Activated naive CD4-positive, alpha-beta T cell treated with anti-CD3 and anti-CD28 coated beads, Interleukin-2, amount 50 U/mL, for 24 hours (primary cell): ENCODE measurements around the gene METRNL.
"Not testable (repeated sequence)": the region's sequence is repeated elsewhere in the genome, so short reads cannot be mapped to it uniquely, and the experiment has no call there.

Source experiments
- H3K27ac Mint-ChIP-seq: one replicate; pipeline ENCODE4 v1.8.0; 2021; ENCODE audit warnings: mild to moderate bottlenecking, mixed read lengths
- H3K27me3 Mint-ChIP-seq: one replicate; pipeline ENCODE4 v1.8.0; 2021; ENCODE audit warnings: mixed read lengths
- H3K36me3 Mint-ChIP-seq: one replicate; pipeline ENCODE4 v1.8.0; 2021; ENCODE audit warnings: mixed read lengths
- H3K4me1 Mint-ChIP-seq: one replicate; pipeline ENCODE4 v1.8.0; 2021; ENCODE audit warnings: mixed read lengths
- H3K4me3 Mint-ChIP-seq: one replicate; pipeline ENCODE4 v1.8.0; 2021; ENCODE audit warnings: mild to moderate bottlenecking, mixed read lengths
- H3K9me3 Mint-ChIP-seq: one replicate; pipeline ENCODE4 v1.8.0; 2021; ENCODE audit warnings: mixed read lengths

METRNL gene

DNA sequence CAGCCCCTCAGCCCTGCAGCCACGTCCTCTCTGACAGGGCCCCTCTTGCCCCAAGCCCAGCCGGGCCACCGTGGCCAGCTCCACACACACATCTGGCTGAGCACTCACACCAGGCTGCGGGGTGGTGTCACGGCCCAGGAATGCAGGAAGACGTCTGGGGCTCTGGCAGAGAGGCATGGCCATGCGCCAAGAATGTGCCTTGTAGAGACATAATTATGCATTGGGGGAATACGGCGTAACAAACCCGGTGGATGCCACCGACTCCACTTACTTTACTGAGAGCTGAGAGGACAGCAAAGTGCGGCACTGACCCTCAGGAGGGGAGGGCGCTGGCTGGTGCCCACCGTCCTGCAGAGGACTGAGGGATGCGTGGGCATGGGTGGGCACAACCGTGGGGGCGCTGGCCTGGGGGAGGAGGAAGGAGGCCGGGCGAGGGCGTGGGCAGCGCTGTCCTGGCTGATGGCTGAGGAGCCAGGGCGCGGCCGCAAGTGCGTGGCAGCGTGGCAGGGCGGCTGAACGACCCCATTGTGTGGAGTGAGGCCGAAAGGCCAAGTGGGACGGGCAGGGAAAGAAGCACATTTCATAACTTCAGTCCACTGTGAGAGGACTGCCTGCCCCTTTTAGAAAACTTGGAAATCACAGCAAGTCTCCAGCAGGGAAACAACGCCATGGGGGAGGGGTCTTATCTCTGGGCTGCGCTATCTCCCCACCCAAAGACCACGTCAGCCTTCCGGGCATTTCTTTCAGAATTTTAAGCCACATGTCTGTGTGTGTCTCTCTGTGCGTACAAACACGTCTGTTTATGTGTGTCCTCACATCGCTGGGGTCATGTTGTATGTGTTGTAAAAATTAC lies 30.6 kb downstream of the METRNL start:
- H3K27ac Mint-ChIP-seq, result no peak overlapping the region
- no peaks in the 10 kb centered on the region for H3K4me1 Mint-ChIP-seq
- no peaks in the 10 kb centered on the region for H3K9me3 Mint-ChIP-seq
- peaks cover 7% of the 10 kb centered on the region for H3K27me3 Mint-ChIP-seq
- H3K36me3 Mint-ChIP-seq, result no peaks in the 10 kb centered on the region
- no peak overlapping the region for H3K4me3 Mint-ChIP-seq

DNA sequence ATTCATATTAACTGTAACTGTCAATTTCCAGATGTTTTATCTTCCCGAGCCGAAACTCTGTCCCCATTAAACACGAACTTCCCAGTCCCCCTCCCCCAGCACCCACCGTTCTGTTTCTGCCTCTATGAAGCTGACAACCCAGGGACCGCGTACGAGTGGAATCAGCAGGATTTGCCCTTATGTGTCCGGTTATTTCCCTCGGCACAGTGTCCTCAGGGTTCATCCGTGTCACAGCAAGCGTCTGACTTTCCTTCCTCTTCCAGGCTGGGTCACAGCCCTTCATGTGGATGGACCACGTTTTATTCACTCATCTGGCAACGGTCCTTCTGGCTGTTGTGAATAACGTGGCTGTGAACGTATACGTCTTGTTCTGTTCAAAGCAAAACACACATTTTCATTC lies 31.3 kb downstream of the METRNL start:
- no peaks in the 10 kb centered on the region for H3K36me3 Mint-ChIP-seq
- peaks cover 7% of the 10 kb centered on the region for H3K27me3 Mint-ChIP-seq
- H3K4me1 Mint-ChIP-seq, result no peaks in the 10 kb centered on the region
- no peaks in the 10 kb centered on the region for H3K9me3 Mint-ChIP-seq
- no peak overlapping the region for H3K27ac Mint-ChIP-seq
- no peak overlapping the region for H3K4me3 Mint-ChIP-seq

DNA sequence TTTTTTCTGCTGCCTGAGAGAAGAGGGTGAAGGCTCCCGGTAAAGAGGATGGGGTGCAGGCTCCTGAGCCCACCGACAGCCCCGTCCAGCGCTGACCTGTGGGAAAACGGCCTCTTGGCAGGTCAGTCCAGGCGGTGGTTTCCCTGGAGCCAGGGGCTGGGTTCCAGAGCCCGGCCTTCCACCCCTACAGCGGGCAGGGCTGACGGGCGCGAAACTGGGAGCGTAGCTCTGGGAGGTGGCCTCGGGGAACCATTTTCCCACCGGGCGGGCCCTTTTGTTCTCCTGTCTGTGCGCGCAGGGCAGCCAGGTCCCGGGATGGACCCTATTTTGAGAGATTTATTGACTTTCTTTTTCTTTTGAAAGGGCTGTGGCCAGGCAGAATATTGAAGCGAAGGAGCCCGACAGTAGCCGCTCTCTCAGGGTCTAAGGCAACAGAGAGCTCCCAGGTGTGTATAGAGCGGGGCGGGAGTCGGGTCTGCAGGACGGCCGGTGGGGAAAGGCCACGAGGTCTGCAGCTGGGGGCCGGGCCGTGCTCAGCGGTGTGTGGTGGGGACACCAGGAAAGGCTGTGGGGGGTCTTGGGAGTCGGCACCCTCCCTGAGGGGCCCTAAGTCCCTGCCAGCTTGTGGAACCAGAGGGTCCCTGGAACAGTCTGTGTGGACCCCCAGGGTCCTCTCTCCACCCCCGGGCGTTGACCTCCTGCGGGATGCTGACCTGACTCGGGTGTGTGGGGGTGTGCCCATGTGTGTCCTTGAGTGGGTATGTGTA lies 32.3 kb downstream of the METRNL start:
- Mint-ChIP-seq H3K4me3 (no peak overlapping the region), H3K27ac (no peak overlapping the region), H3K27me3 (peaks cover 7% of the 10 kb centered on the region), H3K4me1 (no peaks in the 10 kb centered on the region), H3K9me3 (no peaks in the 10 kb centered on the region), H3K36me3 (no peaks in the 10 kb centered on the region)

DNA sequence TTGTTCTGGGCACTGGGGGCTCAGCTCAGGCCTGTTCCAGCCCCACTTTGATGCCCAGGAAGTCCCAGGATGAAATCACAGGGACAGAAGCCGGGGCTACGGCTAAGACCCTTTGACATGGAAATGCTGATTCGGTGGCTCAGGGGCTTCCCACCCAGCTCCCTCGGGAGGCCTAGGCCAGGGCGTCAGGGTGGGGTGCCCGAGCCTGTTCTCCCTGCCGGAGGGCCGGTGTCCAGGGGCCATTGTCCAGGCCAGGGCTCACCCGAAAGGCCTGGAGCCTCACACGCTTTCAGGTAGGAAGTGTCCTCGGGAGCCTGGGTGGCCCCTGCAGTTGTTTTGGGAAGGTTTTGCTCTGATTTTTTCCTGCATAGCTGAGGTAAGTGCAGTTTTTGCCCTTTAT lies 34.0 kb downstream of the METRNL start:
- Mint-ChIP-seq H3K27me3 (peaks cover 1% of the 10 kb centered on the region), H3K27ac (no peak overlapping the region), H3K9me3 (no peaks in the 10 kb centered on the region)

DNA sequence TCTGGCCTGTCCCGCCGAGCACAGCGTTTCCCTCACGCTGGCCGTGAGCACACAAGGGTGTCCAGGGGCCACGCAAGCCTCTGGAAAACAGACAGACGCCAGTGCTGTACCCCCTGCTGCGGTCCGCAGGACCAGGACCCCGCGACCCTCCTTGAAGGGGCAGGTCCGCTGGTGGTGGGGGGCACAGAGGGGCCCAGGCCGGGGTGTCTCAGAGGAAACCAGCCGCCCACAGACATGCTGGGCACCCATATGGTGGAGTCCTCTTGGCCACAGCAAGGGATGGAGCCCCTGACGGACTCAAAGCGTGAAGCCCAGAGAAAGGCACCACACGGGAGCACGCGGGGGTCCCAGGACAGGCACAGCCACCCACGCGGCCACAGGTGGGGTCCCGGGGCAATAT lies 34.4 kb downstream of the METRNL start:
- peaks cover 3% of the 10 kb centered on the region for H3K27me3 Mint-ChIP-seq
- no peaks in the 10 kb centered on the region for H3K9me3 Mint-ChIP-seq
- H3K4me1 Mint-ChIP-seq, result peaks cover 2% of the 10 kb centered on the region
- H3K4me3 Mint-ChIP-seq, result no peak overlapping the region
- H3K27ac Mint-ChIP-seq, result no peak overlapping the region
- no peaks in the 10 kb centered on the region for H3K36me3 Mint-ChIP-seq

More for the DNA sequence above, 34.0 kb downstream of the METRNL start:
- no peak overlapping the region for H3K4me3 Mint-ChIP-seq
- H3K36me3 Mint-ChIP-seq, result no peaks in the 10 kb centered on the region
- no peaks in the 10 kb centered on the region for H3K4me1 Mint-ChIP-seq

DNA sequence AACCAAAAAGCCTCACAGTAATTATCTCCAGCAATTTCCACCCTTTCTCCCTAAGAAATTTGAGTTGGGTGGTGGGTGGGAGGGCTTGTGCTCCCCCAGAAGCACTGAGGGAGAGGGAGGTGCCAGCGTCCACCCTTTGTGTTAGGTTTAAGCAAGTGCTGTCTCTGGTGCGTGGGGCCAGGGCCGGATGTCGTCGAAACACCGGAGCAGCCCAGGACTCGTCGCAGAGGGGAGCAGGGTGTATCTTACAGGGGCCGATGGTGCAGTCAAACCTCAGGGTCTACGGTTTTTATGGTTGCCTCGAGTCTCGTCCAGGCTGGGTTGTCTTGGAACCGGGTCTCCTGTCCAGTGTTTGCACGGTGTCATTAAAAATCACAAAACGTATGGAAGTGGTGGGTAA lies 35.3 kb downstream of the METRNL start:
- no peaks in the 10 kb centered on the region for H3K36me3 Mint-ChIP-seq
- H3K27ac Mint-ChIP-seq, result no peak overlapping the region
- H3K9me3 Mint-ChIP-seq, result no peaks in the 10 kb centered on the region
- peaks cover 6% of the 10 kb centered on the region for H3K27me3 Mint-ChIP-seq
- H3K4me3 Mint-ChIP-seq, result no peak overlapping the region
- H3K4me1 Mint-ChIP-seq, result peaks cover 7% of the 10 kb centered on the region

DNA sequence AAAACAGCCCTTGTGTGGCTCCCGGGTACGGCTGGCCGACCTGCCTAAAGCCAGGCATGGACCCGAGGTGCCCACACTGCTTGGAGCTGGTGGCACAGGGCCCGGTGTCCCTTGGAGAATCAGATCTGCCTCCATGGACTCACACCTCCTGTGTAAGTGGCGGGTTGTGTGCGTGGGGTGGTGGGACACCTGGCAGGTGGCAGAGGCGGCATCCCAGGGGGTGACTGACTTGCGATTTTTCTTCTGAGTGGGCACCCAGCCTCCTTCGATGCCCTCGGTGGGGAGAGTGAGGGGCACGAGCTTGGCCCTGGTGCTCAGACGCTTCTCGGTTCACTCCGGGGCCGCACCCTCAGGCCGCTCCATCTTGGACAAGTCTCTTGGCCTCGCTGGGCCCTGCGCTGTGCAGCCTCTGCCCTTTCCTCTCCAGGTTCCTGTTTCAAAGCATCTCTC lies 35.8 kb downstream of the METRNL start:
- H3K4me3 Mint-ChIP-seq, result no peak overlapping the region
- H3K27me3 Mint-ChIP-seq, result peaks cover 7% of the 10 kb centered on the region
- no peaks in the 10 kb centered on the region for H3K9me3 Mint-ChIP-seq
- peaks cover 12% of the 10 kb centered on the region for H3K4me1 Mint-ChIP-seq
- no peaks in the 10 kb centered on the region for H3K36me3 Mint-ChIP-seq
- no peak overlapping the region for H3K27ac Mint-ChIP-seq

DNA sequence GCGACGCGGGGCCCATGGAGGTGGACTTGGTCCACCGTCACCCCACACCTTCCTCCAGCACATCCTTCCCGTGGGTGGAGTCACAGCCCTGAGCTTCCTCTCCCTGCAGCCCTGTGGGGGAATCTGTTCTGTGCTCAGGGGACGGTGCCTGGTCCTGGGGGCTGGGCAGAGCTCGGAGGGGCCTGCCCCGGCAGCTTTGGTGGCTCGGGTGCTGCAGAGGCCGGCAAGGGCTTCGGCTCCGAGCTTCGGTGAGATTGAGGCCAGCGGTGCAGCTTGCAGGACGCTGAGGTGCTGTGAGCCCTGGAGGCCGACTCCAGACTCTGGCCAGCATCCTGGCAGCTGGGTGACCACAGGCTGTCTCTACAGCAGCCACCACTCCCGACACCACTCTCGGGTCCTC lies 36.4 kb downstream of the METRNL start:
- no peaks in the 10 kb centered on the region for H3K9me3 Mint-ChIP-seq
- H3K36me3 Mint-ChIP-seq, result no peaks in the 10 kb centered on the region
- H3K27me3 Mint-ChIP-seq, result peaks cover 7% of the 10 kb centered on the region
- H3K4me1 Mint-ChIP-seq, result peaks cover 17% of the 10 kb centered on the region
- no peak overlapping the region for H3K27ac Mint-ChIP-seq
- H3K4me3 Mint-ChIP-seq, result no peak overlapping the region

DNA sequence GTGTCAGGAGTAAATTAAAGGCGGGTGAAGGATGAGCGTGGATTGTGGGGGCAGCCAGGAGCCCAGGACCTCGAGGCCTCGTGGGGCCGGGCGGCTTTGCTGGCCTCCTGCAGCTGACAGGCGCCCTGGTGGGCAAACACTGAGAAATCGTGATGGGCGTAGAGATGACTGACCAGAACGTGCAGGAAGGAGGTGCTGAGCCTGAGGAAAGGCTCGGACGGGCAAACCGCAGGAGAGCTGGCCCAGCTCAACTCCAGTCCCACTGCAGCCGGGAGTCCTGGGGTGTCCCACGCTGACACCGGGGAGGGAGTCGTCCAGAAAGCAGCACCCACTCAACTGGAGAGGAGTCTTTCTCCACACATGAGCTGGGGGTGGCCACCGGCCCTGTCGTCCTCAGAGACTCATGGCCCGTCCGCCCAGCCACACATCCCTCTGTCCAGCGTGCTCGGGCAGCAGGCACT lies 36.9 kb downstream of the METRNL start:
- Mint-ChIP-seq H3K9me3 (no peaks in the 10 kb centered on the region), H3K27me3 (peaks cover 7% of the 10 kb centered on the region), H3K4me3 (no peak overlapping the region), H3K4me1 (peaks cover 17% of the 10 kb centered on the region), H3K36me3 (no peaks in the 10 kb centered on the region), H3K27ac (no peak overlapping the region)

DNA sequence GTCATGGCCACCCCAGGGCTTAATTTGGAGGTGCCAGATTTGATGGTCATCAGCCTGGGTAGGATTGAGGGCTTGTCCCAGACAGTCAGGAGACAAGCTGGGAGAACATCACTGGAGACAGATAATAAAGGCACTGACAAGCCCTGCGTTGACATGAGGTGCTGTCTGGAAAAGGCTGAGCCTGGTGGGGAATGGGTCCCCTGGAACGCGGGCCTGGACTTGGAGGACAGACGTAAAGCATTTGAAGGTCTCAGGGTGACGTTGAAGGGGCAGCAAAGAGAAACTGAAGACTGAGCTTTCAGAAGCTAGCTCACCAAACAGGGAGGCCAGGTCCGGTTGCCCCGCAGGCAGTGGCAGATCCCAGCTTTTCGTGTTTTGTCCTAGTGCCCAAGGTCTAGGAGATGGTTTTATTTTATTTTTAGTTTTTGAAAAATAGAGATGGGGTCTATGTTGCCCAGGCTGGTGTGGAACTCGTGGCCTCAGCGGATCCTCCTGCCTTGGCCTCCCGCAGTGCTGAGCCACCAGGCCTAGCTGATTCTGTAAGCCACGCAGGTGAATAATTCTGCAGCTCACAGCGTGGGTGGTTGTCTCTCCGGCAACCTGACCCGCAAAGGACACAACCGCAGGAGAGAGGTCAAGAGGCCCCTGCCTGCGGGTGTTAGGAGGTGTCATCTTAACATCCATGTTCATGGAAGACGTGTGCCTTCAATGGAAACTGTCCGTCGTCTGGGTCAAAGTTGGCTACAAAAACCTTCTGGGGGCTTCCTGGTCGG lies 37.6 kb downstream of the METRNL start:
- no peak overlapping the region for H3K27ac Mint-ChIP-seq
- no peaks in the 10 kb centered on the region for H3K9me3 Mint-ChIP-seq
- H3K4me1 Mint-ChIP-seq, result peaks cover 17% of the 10 kb centered on the region
- no peaks in the 10 kb centered on the region for H3K36me3 Mint-ChIP-seq
- H3K4me3 Mint-ChIP-seq, result no peak overlapping the region
- peaks cover 9% of the 10 kb centered on the region for H3K27me3 Mint-ChIP-seq

DNA sequence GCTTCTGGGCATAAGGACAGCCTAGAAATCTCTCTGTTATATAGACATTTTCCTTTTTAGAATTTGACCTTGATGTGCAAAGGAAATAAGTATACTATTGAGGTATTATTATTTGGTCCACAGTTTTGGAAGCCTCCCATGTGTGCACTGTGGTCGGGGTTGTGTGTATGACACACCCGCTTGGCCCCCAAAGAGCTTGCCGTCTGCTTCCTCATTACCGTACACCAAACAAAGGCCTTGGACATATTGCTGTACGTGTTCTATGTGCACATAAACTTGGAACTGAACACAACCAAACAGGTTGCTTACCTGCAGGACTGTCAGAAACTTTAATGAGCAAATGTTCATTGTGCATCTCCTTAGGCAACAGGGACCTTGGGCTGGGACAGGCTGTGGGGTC lies 38.2 kb downstream of the METRNL start:
- no peak overlapping the region for H3K27ac Mint-ChIP-seq
- peaks cover 17% of the 10 kb centered on the region for H3K4me1 Mint-ChIP-seq
- H3K36me3 Mint-ChIP-seq, result no peaks in the 10 kb centered on the region
- H3K9me3 Mint-ChIP-seq, result no peaks in the 10 kb centered on the region
- no peak overlapping the region for H3K4me3 Mint-ChIP-seq
- peaks cover 10% of the 10 kb centered on the region for H3K27me3 Mint-ChIP-seq

DNA sequence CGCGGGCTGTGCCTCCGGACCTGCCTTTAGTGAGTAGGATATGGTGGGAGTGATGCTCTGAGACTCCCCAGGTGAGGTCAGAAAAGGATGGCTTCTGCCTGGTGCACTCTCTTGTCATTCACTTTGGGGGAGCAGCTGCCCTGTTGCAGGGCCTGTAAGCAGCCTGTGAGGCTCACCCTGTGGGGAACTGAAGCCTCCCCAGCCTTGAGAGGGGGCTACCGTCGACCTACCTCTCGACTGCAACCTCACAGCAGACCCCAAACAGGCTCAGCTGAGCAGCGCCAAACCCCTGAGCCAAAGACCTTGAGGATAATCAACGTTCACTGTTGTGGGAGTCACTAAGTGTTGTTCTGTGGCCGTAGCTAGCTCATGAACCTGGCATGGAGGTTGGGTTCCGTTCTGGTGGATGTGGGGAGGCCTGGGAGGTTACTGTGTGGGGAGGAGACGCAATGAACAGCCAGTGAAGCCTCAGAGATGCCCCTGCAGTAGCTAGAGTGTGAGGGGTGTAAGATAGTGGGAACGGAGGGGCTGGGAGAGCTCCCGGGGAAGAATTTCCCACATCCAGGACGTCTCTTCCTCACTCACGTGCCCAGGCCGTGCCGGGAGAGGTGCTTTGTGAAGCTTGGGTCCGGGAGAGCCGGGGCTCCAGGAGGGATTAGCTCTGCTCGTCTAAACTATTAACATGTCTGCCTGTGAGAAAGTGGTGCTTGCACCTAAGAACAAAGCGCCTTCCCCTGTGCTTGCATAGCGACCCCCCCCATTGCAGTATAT lies 38.8 kb downstream of the METRNL start:
- no peak overlapping the region for H3K27ac Mint-ChIP-seq
- H3K4me3 Mint-ChIP-seq, result no peak overlapping the region
- H3K27me3 Mint-ChIP-seq, result peaks cover 10% of the 10 kb centered on the region
- no peaks in the 10 kb centered on the region for H3K9me3 Mint-ChIP-seq
- no peaks in the 10 kb centered on the region for H3K36me3 Mint-ChIP-seq
- peaks cover 17% of the 10 kb centered on the region for H3K4me1 Mint-ChIP-seq

DNA sequence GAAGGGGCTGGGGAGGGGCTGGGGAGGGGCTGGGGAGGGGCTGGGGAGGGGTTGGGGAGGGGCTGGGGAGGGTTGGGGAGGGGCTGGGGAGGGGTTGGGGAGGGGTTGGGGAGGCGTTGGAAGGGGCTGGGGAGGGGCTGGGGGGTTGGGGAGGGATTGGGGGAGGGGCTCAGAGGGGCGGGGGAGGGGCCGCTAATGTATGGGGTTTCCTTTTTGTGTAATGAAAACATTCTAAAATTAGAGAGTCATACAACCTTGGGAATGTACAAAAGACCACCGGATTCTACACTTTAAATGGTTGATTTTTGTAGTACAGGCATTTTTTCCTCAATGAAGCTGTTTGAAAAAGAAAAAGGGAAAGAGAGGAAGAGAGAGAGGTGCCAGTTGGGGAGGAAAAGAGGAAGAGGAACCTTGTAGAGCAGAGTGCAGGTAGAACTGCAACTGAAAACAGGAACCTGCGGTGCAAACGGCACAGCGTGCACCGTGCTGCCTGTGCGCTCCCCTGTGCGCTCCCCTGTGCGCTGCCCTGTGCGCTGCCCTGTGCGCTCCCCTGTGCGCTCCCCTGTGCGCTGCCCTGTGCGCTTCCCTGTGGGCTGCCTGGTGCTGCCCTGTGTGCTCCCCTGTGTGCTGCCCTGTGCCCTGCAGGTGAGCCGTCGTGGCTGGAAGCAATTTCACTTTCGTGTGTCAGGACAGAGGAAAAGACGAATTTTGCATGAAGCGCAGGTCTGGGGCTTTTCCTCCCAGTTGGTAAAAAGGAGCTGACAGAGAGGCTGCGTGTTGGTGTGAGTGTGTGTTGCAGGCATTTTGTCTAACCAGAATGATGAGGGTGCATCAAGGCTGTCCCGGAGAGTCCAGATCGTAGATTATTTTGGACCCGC lies 40.8 kb downstream of the METRNL start:
- Mint-ChIP-seq H3K9me3 (no peaks in the 10 kb centered on the region), H3K27me3 (peaks cover 15% of the 10 kb centered on the region), H3K4me3 (peak overlapping the region; percentile 86), H3K27ac (no peak overlapping the region), H3K4me1 (peaks cover 25% of the 10 kb centered on the region), H3K36me3 (no peaks in the 10 kb centered on the region)

DNA sequence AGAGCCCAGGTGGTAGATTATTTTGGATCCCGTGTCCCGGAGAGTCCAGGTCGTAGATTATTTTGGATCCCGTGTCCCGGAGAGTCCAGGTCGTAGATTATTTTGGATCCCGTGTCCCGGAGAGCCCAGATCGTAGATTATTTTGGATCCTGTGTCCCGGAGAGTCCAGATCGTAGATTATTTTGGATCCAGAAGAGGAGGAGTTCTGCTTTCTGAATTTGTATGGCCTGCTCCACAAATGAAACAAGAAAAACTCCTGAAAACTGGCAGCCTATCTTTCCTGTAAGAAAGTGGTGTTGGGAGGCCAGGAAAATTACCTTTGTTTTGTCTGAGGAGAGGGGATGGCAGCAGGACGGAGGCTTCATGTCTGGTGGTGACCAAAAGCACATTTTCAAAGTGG lies 42.1 kb downstream of the METRNL start:
- peaks cover 24% of the 10 kb centered on the region for H3K27me3 Mint-ChIP-seq

More for the DNA sequence above, 42.1 kb downstream of the METRNL start:
- not testable (repeated sequence) for H3K36me3 Mint-ChIP-seq, H3K9me3 Mint-ChIP-seq, H3K4me3 Mint-ChIP-seq
- peak overlapping the region; percentile 38 for H3K27ac Mint-ChIP-seq
- peaks cover 35% of the 10 kb centered on the region for H3K4me1 Mint-ChIP-seq
